Lung (tissue), 12 donors: ENCODE data around the gene PGR. TPM values are rescaled to one million over a fixed set of nuclear protein-coding genes. Genes with fewer than 3 reads are reported as not detected.

ENCODE experiments used
- ATAC-seq: fragments of 200-7000 bp; cut with Tn5 transposase; one replicate; pipeline ENCODE4 v1.9.1; 2020; ENCODE audit warnings: moderate number of reproducible peaks; ENCODE audit not compliant: insufficient read depth, low FRiP score
- DNase-seq, 3 donors: peaks; one replicate each; pipeline ENCODE4 v3.0.0-alpha.2; 2013 to 2017
- H3K27ac ChIP-seq, 2 donors: one replicate each; pipeline ENCODE4 v1.5.1; 2013; ENCODE audit warnings: mild to moderate bottlenecking in 2 of 2, moderate library complexity in 2 of 2, control low read depth in 1 of 2, inconsistent platforms in 1 of 2, low read depth in 1 of 2, low read length in 1 of 2
- H3K27me3 ChIP-seq, 3 donors: one replicate each; pipeline ENCODE4 v1.5.1; 2013; ENCODE audit warnings: low read length in 2 of 3; ENCODE audit not compliant: control insufficient read depth in 3 of 3, insufficient read depth in 3 of 3
- H3K36me3 ChIP-seq, 4 donors: one replicate each; pipeline ENCODE4 v1.5.1; 2013; ENCODE audit warnings: low read length in 4 of 4, mild to moderate bottlenecking in 1 of 4, moderate library complexity in 1 of 4; ENCODE audit not compliant: control insufficient read depth in 4 of 4, insufficient read depth in 4 of 4
- H3K4me1 ChIP-seq, 5 donors: one replicate each; pipeline ENCODE4 v1.5.1; 2013; ENCODE audit warnings: low read length in 5 of 5, mild to moderate bottlenecking in 2 of 5, moderate library complexity in 1 of 5; ENCODE audit not compliant: control insufficient read depth in 5 of 5, insufficient read depth in 5 of 5
- H3K4me3 ChIP-seq: one replicate; pipeline ENCODE4 v1.5.1; 2013; ENCODE audit warnings: mild to moderate bottlenecking, control low read depth, moderate library complexity
- H3K9ac ChIP-seq, 2 donors: one replicate each; pipeline ENCODE4 v1.5.1; 2013; ENCODE audit warnings: low read length in 2 of 2, control low read depth in 1 of 2; ENCODE audit not compliant: insufficient read depth in 1 of 2
- H3K9me3 ChIP-seq, 4 donors: one replicate each; pipeline ENCODE4 v1.5.1; 2013; ENCODE audit warnings: low read length in 3 of 4, mild to moderate bottlenecking in 1 of 4, moderate library complexity in 1 of 4; ENCODE audit not compliant: control insufficient read depth in 4 of 4, insufficient read depth in 3 of 4
- CTCF ChIP-seq: IDR thresholded peaks from 2 replicates; pipeline ENCODE4 v1.5.1; 2012; ENCODE audit warnings: mild to moderate bottlenecking; ENCODE audit errors: control extremely low read depth, extremely low read depth
- WGBS, 2 donors: extraction: QIAGEN DNeasy Blood & Tissue Kit; methylation state at CpG; one replicate each; pipeline ENCODE4 v1.1.7; 2013; 5-methylcytosine and 5-hydroxymethylcytosine counted together
- polyA plus RNA-seq, 2 donors: library from polyadenylated mRNA; stranded (reverse); fragments of 200-250 nt; gene quantifications; one replicate each; pipeline ENCODE4 v1.2.1, GENCODE V29; 2013
- total RNA-seq, 2 donors: library from RNA; depleted of rRNA in 1 of 2; stranded (reverse); fragments of >200 nt in 1 of 2; gene quantifications; one replicate each; pipeline ENCODE4 v1.2.1, GENCODE V29; 2014 to 2021
- donor health status: control.
- donor health status: control.
- donor health status: Bipolar disorder and iron deficiency.
- donor health status: healthy.
- donor health status: DM: yes; HTN: yes; CAD: no.

PGR gene
- total and polyA plus RNA-seq, 4 donors: 0.16 to 8.8 (median 1.3) TPM

DNA sequence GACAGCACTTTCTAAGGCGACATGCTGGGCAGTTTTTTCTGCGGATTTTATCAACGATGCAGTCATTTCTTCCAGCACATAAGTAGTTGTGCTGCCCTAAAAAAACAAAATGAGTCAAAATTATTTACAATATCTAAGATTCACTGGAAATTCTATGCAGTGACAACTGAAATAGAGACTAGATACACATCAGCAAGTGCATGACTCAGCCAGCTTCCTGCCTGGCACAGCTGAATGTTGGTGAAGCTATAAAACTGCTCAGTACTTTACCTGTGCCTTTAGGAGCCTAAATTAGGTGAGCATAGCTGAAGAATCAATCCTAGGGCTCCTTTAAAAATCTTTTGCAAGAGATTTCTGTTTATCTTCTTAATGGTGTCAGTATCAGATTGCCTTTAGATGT, 37.8 kb downstream of the PGR start:
- 74 to 86% methylated on average over 3 of the region's 3 CpGs for WGBS, 2 donors
- Histone ChIP-seq H3K4me1 (peaks cover 0 to 5% (median 0%) of the 10 kb centered on the region in 5 donors), H3K27ac (no peak overlapping the region), H3K9ac (no peak overlapping the region), H3K4me3 (no peak overlapping the region), H3K9me3 (no peaks in the 10 kb centered on the region), H3K27me3 (no peaks in the 10 kb centered on the region), H3K36me3 (peaks cover 0 to 4% (median 0%) of the 10 kb centered on the region in 4 donors)
- TF ChIP-seq CTCF: no peak
- ATAC-seq (no peak), DNase-seq (no peak)

DNA sequence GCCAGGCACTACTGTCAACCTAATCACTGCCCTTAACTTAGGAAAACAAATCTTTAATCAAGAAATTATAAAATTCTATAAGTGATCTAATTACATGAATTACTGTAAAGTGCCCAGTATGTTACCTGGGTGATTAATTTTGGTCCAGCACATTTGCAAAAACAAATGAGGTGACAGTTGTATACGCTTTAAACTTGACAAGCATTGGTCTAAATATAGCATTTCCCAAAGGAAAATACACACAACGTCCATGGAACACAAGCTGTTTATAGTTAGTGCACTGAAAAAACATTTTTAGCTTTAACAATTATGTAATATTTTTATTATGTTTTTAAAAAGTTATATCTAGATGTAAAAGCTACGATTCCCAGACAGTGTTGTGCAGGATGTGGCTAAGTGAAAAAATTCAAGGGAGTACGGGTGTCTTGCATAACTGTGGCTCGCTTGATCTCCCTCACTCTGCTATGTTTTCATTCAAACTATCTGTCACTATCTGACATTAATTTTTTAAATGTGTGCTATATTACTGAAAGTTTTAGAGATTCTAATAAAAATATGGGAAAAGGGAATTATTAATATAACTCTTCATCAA, 38.8 kb downstream of the PGR start:
- WGBS, 2 donors: 39 to 60% methylated on average over 5 of the region's 5 CpGs
- no peak for ATAC-seq
- no peak for DNase-seq
- Histone ChIP-seq H3K9ac (no peak overlapping the region), H3K4me3 (no peak overlapping the region), H3K9me3 (no peaks in the 10 kb centered on the region), H3K36me3 (peaks cover 0 to 4% (median 0%) of the 10 kb centered on the region in 4 donors), H3K27me3 (no peaks in the 10 kb centered on the region), H3K27ac (no peak overlapping the region), H3K4me1 (peaks cover 0 to 4% (median 0%) of the 10 kb centered on the region in 5 donors)
- no peak for TF ChIP-seq CTCF

DNA sequence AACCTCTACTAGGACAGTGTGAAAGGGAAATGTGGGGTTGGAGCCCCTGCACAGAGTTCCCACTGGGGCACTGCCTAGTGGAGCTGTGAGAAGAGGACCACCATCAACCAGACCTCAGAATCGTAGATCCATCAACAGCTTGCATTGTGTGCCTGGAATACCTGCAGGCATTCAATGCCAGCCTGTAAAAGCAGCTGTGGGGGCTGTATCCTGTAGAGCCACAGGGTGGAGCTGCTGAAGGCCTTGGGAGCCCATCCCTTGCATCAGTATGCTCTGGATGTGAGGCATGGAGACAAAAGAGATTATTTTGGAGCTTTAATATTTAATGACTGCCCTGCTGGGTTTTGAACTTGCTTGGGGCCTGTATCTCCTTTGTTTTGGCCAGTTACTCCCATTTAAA, 46.3 kb downstream of the PGR start:
- peaks cover 0 to 9% (median 2%) of the 10 kb centered on the region in 4 donors for H3K36me3 ChIP-seq
- WGBS, 2 donors: 75 to 77% methylated on average over 1 of the region's 1 CpG

More for the DNA sequence above, 46.3 kb downstream of the PGR start:
- Histone ChIP-seq H3K27ac (no peak overlapping the region), H3K9me3 (peaks cover 0 to 7% (median 6%) of the 10 kb centered on the region in 4 donors), H3K9ac (no peak overlapping the region), H3K4me3 (no peak overlapping the region), H3K27me3 (no peaks in the 10 kb centered on the region), H3K4me1 (no peaks in the 10 kb centered on the region)
- DNase-seq (no peak), ATAC-seq (no peak)
- no peak for TF ChIP-seq CTCF
